ENCODE results near the gene PGLYRP2. TPM values are rescaled to one million over a fixed set of nuclear protein-coding genes. Genes with fewer than 3 reads are reported as not detected.

The PGLYRP2 gene
- total and polyA plus RNA-seq, 5 experiments from 2014 or later: 0.37 to 0.72 (median 0.69) TPM

DNA sequence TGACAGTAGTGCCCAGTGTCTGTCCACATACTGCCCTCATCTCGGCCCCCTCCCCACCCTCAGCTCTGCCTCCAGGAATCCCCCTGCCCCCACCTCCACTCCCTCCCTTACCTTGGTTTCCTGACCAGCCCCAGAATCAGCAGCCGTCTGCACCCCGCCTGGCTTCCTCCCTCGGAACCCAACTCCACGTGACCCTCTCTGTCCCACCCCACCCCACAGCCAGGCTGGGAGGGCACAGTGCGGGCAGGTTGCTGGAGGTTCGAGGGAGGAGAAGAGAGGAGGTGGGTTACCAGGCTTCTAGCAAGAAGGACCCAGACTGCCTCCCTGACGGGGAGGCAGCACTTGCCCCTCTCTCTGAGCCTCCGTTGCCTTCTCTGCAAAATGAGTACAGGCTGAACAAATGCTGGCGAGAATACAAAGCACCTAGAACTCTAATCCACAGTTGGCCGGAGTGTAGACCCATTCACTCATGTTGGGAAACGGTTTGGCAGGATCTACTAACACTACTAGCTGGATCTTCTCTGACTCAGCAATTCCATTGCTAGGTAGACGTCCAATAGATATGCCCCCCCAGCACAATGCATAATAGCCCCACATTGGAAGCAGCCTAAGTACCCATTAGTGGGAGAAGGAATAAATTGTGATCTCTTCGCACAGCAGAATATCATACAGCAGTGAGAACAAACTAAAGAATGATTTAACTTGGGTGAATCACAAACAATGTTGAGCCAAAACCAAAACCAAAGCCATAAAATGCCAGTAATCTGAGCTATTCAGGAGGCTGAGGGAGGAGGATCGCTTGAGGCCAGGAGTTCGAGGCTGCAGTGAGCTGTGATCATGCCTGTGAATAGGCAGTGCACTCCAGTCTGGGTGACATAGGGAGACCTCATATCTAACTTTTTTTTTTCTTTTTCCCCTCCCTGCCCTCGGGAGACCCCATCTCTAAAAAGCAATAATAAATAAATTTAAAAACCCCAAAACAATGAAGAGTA is 14.6 kb downstream of the PGLYRP2 start, which contains the start of gene RASAL3:
RASAL3 (minus strand) TSS at position 151 of the 992 bp plus-strand sequence. CDS start 186 bp downstream, outside the sequence.
- Mint-ChIP-seq H3K4me3 (peak within 1 kb of the TSS; percentile 91 to 98 (median 94)), H3K9me3 (no peaks in the 10 kb centered on the region), H3K4me1 (peaks cover 36 to 77% (median 75%) of the 10 kb centered on the region in 4 donors), H3K27me3 (no peaks in the 10 kb centered on the region), H3K27ac (peak within 1 kb of the TSS; percentile 92 to 98 (median 96)), H3K36me3 (peaks cover 0 to 33% (median 12%) of the 10 kb centered on the region in 3 donors)
- ATAC-seq (peak; percentile 69 to 71), DNase-seq (peak; percentile 42 to 76 (median 54))
- POLR2A ChIA-PET: interaction anchor here (0.9 to 6.4 kb wide), 17 partner anchors 8 to 132 kb away, joined by 3 to 69 read pairs (median 9); partner anchors contain the start of genes AKAP8, AKAP8L, BRD4 and WIZ

DNA sequence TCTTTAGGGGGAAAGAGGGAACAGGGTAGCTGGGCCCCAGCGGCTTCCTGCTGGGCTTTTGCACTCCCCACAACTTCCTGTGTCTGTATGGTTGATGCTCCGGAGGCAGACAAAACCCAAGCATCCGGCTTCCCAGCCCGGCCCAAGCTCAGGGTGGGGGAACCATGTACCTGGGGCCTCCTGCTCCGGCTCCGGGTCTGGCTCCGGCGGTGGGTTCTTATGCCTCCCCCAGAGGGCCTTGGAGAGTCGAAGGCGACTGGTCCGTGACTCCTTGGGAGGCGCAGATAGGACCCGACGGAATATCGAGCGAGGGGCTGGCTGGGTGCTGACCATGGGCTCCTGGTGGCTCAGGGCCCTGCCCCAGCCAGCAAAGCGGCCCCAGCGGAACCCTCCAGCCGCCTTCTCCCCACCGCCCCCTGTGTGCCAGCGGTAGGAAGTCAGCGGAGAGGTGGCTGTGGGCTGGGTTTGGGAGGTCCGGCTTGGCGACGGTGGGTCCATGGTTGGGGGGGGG is 15.4 kb downstream of the PGLYRP2 start:
- peak overlapping the region; percentile 92 to 98 (median 96) for H3K27ac Mint-ChIP-seq
- peak; percentile 62 to 86 (median 78) for DNase-seq
- POLR2A ChIA-PET: interaction anchor here (0.9 to 6.4 kb wide), 23 partner anchors 9 to 373 kb away, joined by 3 to 69 read pairs (median 6); partner anchors contain the start of genes AKAP8, AKAP8L, BRD4 and CYP4F22
- no peaks in the 10 kb centered on the region for H3K9me3 Mint-ChIP-seq
- H3K4me1 Mint-ChIP-seq: peaks cover 30 to 76% (median 71%) of the 10 kb centered on the region in 4 donors
- H3K36me3 Mint-ChIP-seq: peaks cover 0 to 39% (median 12%) of the 10 kb centered on the region in 3 donors
- ATAC-seq: peak; percentile 86 to 94
- H3K4me3 Mint-ChIP-seq: peak overlapping the region; percentile 91 to 98 (median 94)
- H3K27me3 Mint-ChIP-seq: no peaks in the 10 kb centered on the region

DNA sequence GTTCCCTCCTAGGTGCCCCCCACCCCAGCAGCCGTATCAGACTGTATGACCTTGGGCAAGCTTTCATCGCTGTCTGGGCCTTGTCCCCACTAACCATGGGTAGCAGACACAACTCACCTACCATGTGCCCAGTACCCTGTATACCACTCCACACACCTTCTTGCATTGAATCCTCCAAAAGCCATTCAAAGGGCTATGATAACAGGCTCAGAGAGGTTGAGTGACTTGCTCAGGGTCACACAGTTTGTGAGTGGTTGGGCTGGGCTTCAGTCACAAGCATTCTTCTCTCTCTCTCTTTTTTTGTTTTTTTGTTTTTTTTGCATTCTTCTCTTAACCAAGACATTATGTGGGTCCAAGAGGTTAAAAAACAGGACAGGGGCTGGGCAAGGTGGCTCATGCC is 17.6 kb downstream of the PGLYRP2 start:
- ATAC-seq (no peak), DNase-seq (no peak)
- Mint-ChIP-seq H3K27ac (peak overlapping the region; percentile 59 to 98 (median 91)), H3K9me3 (no peaks in the 10 kb centered on the region), H3K4me1 (peaks cover 17 to 57% (median 51%) of the 10 kb centered on the region in 4 donors), H3K4me3 (peak overlapping the region; percentile 39 to 98 (median 94)), H3K27me3 (no peaks in the 10 kb centered on the region), H3K36me3 (peaks cover 0 to 50% (median 12%) of the 10 kb centered on the region in 3 donors)
- POLR2A ChIA-PET: interaction anchor here (1.3 to 6.2 kb wide), 3 partner anchors 11 to 43 kb away, joined by 5 to 48 read pairs (median 38); partner anchors contain the start of genes AKAP8L and WIZ

DNA sequence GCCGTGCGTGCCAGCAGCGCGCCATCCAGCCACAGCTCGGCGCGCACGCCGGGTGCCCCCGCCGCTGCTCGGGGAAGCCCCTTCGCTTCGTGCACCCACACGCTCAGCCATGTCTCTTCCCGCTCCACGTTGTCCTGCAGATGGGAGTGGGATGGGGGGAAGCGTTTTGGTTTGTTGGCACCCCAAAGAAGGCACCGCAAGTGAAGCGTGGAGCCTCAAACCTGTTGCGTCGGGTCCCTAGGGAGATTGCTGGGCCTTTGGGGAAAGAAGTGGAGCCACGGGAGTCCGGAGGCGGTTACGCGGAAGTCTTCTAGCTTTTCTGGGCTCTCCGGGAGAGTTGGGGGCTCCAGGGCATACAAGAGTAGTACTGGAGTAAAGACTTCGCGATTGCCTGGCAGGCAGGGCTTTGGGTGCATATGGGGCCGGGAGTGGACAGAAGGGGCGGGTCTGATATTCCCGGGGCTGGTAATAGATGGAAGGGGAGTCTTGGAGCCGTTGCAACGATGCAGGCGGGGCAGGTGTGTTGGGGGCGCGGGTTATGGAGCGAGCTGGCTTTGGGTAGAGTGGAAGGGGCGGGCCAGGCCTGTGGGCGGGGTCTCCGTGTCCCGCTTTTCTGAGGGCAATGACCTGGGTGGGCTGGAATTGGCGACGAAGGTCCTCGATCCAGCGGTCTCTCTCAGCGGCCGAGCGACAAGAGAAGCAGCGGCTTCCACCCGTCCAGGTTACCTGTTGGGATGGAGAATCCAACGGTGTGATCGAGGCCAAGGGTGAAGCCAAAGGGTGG is 21.4 kb downstream of the PGLYRP2 start:
- DNase-seq (peak in 1 of 10 donors; percentile 50), ATAC-seq (no peak)
- H3K4me3 Mint-ChIP-seq: no peak overlapping the region
- no peaks in the 10 kb centered on the region for H3K27me3 Mint-ChIP-seq
- H3K27ac Mint-ChIP-seq: peak overlapping the region in 4 of 10 donors; percentile 20 to 77 (median 42)
- POLR2A ChIA-PET: interaction anchor here (1.1 to 1.9 kb wide), 3 partner anchors 8 to 93 kb away, joined by 3 to 7 read pairs (median 4); partner anchors contain the start of gene AKAP8L
- peaks cover 0 to 76% (median 17%) of the 10 kb centered on the region in 3 donors for H3K36me3 Mint-ChIP-seq
- H3K4me1 Mint-ChIP-seq: peaks cover 14 to 55% (median 41%) of the 10 kb centered on the region in 4 donors
- no peaks in the 10 kb centered on the region for H3K9me3 Mint-ChIP-seq

DNA sequence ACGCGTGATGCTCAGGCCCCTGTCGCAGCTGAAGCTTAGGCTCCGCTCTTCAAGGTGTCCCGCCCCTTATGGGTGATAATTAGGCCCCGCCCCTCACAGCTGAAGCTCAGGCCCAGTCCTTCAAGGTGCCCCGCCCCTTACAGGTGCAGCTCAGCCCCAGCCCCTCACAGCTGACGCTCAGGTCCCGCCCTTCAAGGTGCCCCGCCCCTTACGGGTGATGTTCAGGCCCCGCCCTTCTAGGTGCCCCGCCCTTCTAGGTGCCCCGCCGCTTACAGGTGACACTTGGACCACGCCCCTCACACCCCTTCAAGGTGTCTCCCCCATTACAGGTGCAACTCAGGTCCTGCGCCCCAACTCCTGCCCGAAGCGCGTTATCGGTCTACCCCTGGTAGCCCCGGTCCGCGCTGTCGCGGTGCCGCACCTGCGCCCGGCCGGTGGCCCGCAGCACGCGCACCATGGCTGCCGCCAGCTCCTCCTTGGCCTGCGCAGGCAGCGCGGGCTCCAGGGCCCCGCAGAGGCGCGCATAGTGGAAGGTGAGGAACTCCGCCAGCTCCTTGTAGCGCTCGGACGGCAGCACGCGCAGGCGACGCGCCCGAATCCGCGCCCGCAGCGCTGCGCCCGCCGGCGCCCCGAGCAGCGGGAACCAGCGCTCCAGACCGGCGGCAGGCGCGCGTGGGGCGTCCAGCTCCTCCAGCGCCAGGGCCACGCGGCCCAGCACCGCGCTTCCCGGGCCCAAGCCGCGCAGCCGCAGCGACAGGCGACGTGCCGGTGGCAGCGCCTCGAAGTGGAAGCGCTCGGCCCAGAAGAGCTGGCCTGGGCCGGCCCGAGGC is 22.2 kb downstream of the PGLYRP2 start:
- Mint-ChIP-seq H3K4me1 (peaks cover 14 to 51% (median 33%) of the 10 kb centered on the region in 4 donors), H3K9me3 (no peaks in the 10 kb centered on the region), H3K4me3 (no peak overlapping the region), H3K27ac (no peak overlapping the region), H3K36me3 (peaks cover 0 to 74% (median 18%) of the 10 kb centered on the region in 3 donors), H3K27me3 (no peaks in the 10 kb centered on the region)
- ATAC-seq: peak; percentile 30 to 43
- DNase-seq: peak in 1 of 10 donors; percentile 60
- POLR2A ChIA-PET: interaction anchor here (1.1 to 2.3 kb wide), 4 partner anchors 9 to 94 kb away, joined by 3 to 9 read pairs (median 6); partner anchors contain the start of gene AKAP8L

DNA sequence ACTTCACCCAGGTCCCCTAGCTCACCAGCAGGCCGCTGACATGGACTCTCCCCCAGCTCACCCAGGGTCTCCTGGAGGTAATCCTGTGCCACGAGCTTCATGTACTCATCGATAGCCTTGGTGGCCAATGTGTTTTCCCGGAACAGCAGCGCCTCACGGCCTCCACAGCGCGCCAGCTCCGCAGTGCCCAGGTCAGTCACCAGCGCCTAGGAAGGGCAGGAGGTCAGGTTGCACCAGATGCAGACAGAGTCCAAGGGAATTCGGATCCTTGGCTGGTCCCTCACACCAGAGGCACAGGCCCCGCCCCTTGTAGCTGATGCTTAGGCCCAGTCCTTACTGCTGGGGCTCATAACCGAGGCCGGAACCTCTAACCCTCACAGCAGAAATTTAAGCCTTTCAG is 22.9 kb downstream of the PGLYRP2 start:
- no peaks in the 10 kb centered on the region for H3K27me3 Mint-ChIP-seq
- H3K27ac Mint-ChIP-seq: peak overlapping the region in 2 of 10 donors; percentile 20 to 73
- POLR2A ChIA-PET: interaction anchor here (0.6 to 2.3 kb wide), 5 partner anchors 9 to 95 kb away, joined by 3 to 9 read pairs (median 6); partner anchors contain the start of gene AKAP8L

DNA sequence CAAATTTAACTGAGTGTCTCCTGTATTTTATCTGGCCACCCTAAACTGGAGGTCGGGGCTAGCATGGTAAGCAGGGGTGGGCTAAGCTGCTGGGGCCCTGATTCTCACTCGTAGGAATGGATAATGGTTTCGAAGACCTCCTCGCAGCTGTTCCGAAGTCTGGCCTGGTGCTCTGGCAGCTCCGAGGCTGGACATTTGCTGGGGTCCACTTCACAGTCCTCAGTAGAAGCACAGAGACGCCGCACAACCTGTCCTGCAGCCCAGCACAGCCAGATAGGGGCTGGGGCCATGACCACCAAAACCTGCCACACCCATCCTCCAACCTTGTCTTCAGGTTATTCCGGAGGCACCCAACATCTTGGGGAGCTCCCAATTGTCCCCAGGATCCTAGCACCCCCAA is 23.3 kb downstream of the PGLYRP2 start:
- POLR2A ChIA-PET: interaction anchor here (0.6 to 2.3 kb wide), 5 partner anchors 9 to 95 kb away, joined by 4 to 9 read pairs (median 6); partner anchors contain the start of gene AKAP8L
- Mint-ChIP-seq H3K4me3 (no peak overlapping the region), H3K4me1 (peaks cover 17 to 48% (median 28%) of the 10 kb centered on the region in 4 donors), H3K36me3 (peaks cover 0 to 74% (median 25%) of the 10 kb centered on the region in 3 donors), H3K27ac (peak overlapping the region in 5 of 10 donors; percentile 22 to 81 (median 56)), H3K9me3 (no peaks in the 10 kb centered on the region), H3K27me3 (no peaks in the 10 kb centered on the region)
- DNase-seq: no peak
- ATAC-seq: no peak

More for the DNA sequence above, 22.9 kb downstream of the PGLYRP2 start:
- ATAC-seq: no peak
- peaks cover 0 to 74% (median 22%) of the 10 kb centered on the region in 3 donors for H3K36me3 Mint-ChIP-seq
- DNase-seq: no peak
- no peak overlapping the region for H3K4me3 Mint-ChIP-seq
- H3K9me3 Mint-ChIP-seq: no peaks in the 10 kb centered on the region
- peaks cover 14 to 48% (median 27%) of the 10 kb centered on the region in 4 donors for H3K4me1 Mint-ChIP-seq

DNA sequence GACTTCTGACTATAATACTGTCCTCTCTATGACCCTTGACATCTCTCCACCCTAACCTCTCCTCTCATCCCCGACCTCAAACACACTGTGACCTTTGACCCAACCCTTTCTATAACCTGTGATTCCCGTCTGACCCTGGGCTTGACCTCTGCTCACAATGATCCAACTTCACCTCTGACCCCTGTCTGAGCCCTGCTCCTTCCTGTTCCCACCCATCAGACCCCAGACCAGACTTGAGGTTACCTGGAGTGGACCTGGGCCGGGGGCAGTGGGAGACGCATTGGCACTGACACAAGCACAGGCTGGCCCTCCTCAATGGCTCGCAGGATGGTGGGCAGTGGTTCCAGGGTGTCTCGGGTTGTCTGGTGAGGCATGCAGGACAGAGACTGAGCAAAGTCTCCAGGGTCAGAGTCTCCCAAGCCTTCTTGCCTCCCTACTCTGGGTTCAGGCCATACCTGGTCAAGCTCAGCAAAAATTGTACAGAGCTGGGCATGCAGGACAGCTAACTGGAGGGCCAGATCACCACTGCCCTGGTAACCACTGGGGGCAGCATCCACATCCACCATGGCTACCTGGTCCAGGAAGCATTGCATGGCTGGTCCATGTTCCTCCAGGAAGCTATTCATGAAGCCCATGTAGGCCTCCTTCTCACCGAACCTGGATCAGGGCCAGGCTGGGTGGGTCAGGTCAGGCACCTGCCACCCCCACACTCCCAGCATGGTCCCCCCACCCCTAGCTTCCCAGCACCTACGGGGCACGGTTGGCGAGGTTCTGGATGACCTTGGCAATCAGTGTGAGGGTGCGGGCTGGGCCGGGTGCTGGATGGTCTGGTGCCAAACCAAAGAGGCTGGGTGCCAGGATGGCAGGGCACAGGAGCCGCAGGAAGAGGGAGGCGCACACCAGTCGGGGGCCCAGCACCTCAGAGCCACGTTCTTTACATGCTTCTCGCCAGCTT is 25.1 kb downstream of the PGLYRP2 start:
- Mint-ChIP-seq H3K36me3 (peaks cover 0 to 58% (median 20%) of the 10 kb centered on the region in 3 donors), H3K27ac (peak overlapping the region in 8 of 10 donors; percentile 44 to 93 (median 68)), H3K9me3 (peaks cover 0 to 9% (median 0%) of the 10 kb centered on the region in 9 donors)

DNA sequence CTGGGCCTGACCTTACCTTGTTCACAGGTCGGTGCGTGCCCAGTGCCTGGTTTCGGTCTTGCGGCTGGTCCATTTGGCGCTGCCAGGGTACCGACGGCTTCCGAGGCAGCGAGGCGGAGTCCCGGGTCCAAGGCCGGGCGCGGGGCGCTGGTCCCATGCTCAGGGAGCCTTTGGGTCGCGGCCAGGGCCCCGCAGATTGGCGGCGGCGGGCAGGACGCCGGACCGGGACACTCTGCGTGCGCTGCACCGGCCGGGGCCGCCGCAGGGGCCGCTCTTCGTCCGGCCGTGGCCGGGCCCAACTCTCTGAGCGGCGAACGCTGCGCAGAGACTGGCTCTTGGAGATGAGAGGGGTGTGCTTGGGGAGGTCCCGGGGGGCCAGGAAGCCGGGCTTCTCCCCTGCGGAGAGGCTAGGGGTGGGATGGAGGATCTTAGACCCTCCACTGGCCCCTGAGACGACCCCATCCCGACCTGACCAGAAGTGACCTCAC is 26.2 kb downstream of the PGLYRP2 start:
- POLR2A ChIA-PET: interaction anchor here (3.1 to 4.6 kb wide), 2 partner anchors 9 to 73 kb away, joined by 8 to 48 read pairs; partner anchors contain the start of genes AKAP8 and RASAL3
- Mint-ChIP-seq H3K4me3 (no peak overlapping the region), H3K27ac (peak overlapping the region in 4 of 10 donors; percentile 44 to 93 (median 60)), H3K27me3 (no peaks in the 10 kb centered on the region), H3K4me1 (peaks cover 26 to 49% (median 36%) of the 10 kb centered on the region in 4 donors), H3K9me3 (peaks cover 0 to 9% (median 0%) of the 10 kb centered on the region in 9 donors), H3K36me3 (peaks cover 0 to 55% (median 20%) of the 10 kb centered on the region in 3 donors)
- DNase-seq (no peak), ATAC-seq (no peak)

More for the DNA sequence above, 25.1 kb downstream of the PGLYRP2 start:
- POLR2A ChIA-PET: interaction anchor here (0.6 to 1.9 kb wide), 7 partner anchors 9 to 100 kb away, joined by 3 to 12 read pairs (median 4); no protein-coding TSS in a partner anchor
- peak in 1 of 10 donors; percentile 59 for DNase-seq
- Mint-ChIP-seq H3K4me1 (peaks cover 19 to 40% (median 29%) of the 10 kb centered on the region in 4 donors), H3K4me3 (peak overlapping the region in 1 of 10 donors; percentile 26), H3K27me3 (no peaks in the 10 kb centered on the region)
- no peak for ATAC-seq

Measured in naive thymus-derived CD8-positive, alpha-beta T cell (primary cell).